ENCODE measurements around the gene BRSK1. TPM values are rescaled to one million over a fixed set of nuclear protein-coding genes. Genes with fewer than 3 reads are reported as not detected.

Gene BRSK1
- total RNA-seq, 1 donor from 2014 or later: 6.5 TPM

DNA sequence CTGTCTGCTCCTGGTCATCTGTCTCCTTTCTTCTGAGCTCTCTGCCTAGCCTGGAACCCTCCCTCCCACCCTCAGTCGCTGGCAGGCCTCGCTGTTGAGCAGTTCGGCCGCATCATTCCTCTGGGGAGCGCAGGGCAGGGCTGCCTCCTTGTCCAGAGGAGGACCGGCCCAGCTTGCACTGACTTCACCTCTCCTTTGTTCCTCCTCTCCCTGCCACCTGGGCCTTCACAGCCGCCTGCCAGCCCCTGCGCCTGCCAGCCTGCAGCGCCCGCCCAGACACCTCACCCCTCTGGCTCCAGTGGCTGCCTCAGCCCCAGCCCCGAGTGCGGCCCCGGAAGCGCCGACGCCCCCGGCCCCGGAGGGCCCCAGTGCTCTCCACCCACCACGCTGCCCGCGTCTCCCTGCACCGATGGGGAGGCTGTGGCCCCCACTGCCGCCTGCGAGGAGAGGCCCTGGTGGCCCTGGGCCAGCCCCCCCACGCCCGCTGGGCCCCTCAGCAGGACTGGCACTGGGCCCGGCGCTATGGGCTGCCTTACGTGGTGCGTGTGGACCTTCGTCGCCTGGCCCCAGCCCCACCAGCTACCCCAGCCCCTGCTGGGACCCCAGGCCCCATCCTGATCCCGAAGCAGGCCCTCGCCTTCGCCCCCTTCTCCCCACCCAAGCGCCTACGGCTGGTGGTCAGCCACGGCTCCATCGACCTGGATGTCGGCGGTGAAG, 63.1 kb downstream of the BRSK1 start:
- Histone ChIP-seq H3K4me1 (no peaks in the 10 kb centered on the region), H3K27me3 (no peaks in the 10 kb centered on the region), H3K27ac (no peak overlapping the region), H3K36me3 (peaks cover 13 to 25% of the 10 kb centered on the region in 2 donors), H3K4me3 (no peak overlapping the region), H3K9me3 (no peaks in the 10 kb centered on the region)
- intact Hi-C loops (cut with DNase I): no loop called here
- TF ChIP-seq, protein P1, sequence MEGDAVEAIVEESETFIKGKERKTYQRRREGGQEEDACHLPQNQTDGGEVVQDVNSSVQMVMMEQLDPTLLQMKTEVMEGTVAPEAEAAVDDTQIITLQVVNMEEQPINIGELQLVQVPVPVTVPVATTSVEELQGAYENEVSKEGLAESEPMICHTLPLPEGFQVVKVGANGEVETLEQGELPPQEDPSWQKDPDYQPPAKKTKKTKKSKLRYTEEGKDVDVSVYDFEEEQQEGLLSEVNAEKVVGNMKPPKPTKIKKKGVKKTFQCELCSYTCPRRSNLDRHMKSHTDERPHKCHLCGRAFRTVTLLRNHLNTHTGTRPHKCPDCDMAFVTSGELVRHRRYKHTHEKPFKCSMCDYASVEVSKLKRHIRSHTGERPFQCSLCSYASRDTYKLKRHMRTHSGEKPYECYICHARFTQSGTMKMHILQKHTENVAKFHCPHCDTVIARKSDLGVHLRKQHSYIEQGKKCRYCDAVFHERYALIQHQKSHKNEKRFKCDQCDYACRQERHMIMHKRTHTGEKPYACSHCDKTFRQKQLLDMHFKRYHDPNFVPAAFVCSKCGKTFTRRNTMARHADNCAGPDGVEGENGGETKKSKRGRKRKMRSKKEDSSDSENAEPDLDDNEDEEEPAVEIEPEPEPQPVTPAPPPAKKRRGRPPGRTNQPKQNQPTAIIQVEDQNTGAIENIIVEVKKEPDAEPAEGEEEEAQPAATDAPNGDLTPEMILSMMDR (IDR thresholded peaks at IDR 0.05): no peak
- DNase-seq (ENCODE audit: low spot score in 2 of 2): no peak

DNA sequence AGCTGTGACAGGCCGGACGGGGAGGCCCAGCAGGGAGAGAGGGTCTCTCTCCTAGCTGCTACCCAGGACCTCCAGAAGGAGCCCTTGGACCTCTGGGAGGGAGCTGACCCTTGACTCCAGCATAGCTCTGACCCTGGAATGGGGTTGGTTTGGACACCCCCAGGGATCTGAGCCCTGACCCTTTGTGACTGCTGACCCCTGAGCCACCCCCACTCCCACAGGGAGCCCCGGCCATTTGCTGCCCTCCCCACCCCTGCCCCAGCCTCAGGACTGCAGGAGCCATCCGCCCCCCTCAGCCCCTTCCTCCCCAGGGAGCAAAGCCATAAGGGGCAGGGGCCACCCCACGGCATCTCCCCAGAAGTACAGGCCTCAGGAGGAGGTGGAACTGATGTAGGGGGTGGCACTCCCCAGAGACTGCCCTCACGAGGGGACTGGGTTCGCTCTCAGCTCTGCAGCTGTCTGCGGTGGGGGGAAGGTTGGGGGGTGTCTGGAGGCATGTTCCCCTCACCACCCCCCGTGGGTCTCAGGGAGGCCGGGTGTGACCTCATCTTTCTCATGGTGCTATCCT, 63.7 kb downstream of the BRSK1 start:
- Histone ChIP-seq H3K4me3 (no peak overlapping the region), H3K4me1 (no peaks in the 10 kb centered on the region), H3K9me3 (no peaks in the 10 kb centered on the region), H3K27ac (no peak overlapping the region), H3K36me3 (peaks cover 7 to 19% of the 10 kb centered on the region in 2 donors), H3K27me3 (no peaks in the 10 kb centered on the region)
- TF ChIP-seq, protein P1 (IDR thresholded peaks at IDR 0.05): no peak
- intact Hi-C loops (cut with DNase I): no loop called here
- DNase-seq (ENCODE audit: low spot score in 2 of 2): no peak

- intact Hi-C loops (cut with DNase I): no loop called here
- Histone ChIP-seq H3K27me3 (no peaks in the 10 kb centered on the region), H3K36me3 (peaks cover 3 to 16% of the 10 kb centered on the region in 2 donors), H3K4me1 (peaks cover 3 to 5% of the 10 kb centered on the region in 2 donors), H3K4me3 (no peak overlapping the region), H3K9me3 (no peaks in the 10 kb centered on the region), H3K27ac (no peak overlapping the region)
- DNase-seq (ENCODE audit: low spot score in 2 of 2): no peak
- TF ChIP-seq, protein P1 (IDR thresholded peaks at IDR 0.05): no peak
These were observed 64.7 kb downstream of the BRSK1 start for GRCh38 chr19:55348317-55349034.

- intact Hi-C loops (cut with DNase I): no loop called here
- Histone ChIP-seq H3K36me3 (peaks cover 0 to 13% of the 10 kb centered on the region in 2 donors), H3K4me3 (no peak overlapping the region), H3K9me3 (no peaks in the 10 kb centered on the region), H3K4me1 (peaks cover 3 to 12% of the 10 kb centered on the region in 2 donors), H3K27ac (no peak overlapping the region), H3K27me3 (peaks cover 11% of the 10 kb centered on the region)
- DNase-seq (ENCODE audit: low spot score in 2 of 2): no peak
- TF ChIP-seq, protein P1 (IDR thresholded peaks at IDR 0.05): no peak
These were observed 67.0 kb downstream of the BRSK1 start for GRCh38 chr19:55350620-55351315.

DNA sequence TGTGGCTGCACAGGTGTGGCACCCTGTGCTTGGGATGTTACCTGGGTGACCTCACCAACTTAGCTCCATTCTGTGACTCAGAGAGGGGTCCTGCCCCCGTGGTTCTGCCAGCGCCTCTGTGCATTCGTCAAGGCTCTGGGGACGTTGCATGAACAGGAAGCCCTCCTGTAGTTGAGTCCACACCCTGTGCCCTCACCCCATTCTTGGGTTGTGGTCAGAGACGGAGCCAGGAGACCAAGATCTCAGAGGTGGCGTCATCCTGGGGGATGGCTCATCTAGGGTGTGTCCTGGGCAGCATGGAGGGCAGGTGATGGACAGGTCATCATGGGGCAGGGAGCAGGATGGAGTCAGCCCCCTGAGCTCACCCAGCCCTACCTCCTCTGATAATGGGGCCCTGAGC, 68.2 kb downstream of the BRSK1 start:
- Histone ChIP-seq H3K4me3 (no peak overlapping the region), H3K27ac (no peak overlapping the region), H3K4me1 (peaks cover 3 to 12% of the 10 kb centered on the region in 2 donors), H3K27me3 (peaks cover 11% of the 10 kb centered on the region), H3K36me3 (peaks cover 0 to 5% of the 10 kb centered on the region in 2 donors), H3K9me3 (no peaks in the 10 kb centered on the region)
- DNase-seq (ENCODE audit: low spot score in 2 of 2): no peak
- intact Hi-C loops (cut with DNase I): no loop called here
- TF ChIP-seq, protein P1 (IDR thresholded peaks at IDR 0.05): no peak

All from ascending aorta (tissue), 2 donors.